ENCODE data around the gene FEN1.

- no peak for TF ChIP-seq MAX (IDR thresholded peaks at IDR 0.05)
- no peak for TF ChIP-seq EZH2 (IDR thresholded peaks at IDR 0.05)
- TF ChIP-seq ELF1 (IDR thresholded peaks at IDR 0.05; ENCODE audit: borderline replicate concordance, low read depth) = no peak
- no peak for TF ChIP-seq EZH2phosphoT487 (IDR thresholded peaks at IDR 0.05; ENCODE audit: borderline replicate concordance)
- TF ChIP-seq ATF3 (IDR thresholded peaks at IDR 0.05) = no peak
- no peak for TF ChIP-seq CTCF (IDR thresholded peaks at IDR 0.05 in 2 of 3, conservative IDR thresholded peaks at IDR 0.05 in 1 of 3; ENCODE audit: borderline replicate concordance in 1 of 3, insufficient read depth in 1 of 3, low read depth in 2 of 3, low read length in 2 of 3)
- no peak for TF ChIP-seq SIN3A (IDR thresholded peaks at IDR 0.05; ENCODE audit: low read depth)
- TF ChIP-seq YY1 (IDR thresholded peaks at IDR 0.05; ENCODE audit: extremely low read depth, insufficient replicate concordance, low read depth, low read length) = no peak
- TF ChIP-seq JUND (IDR thresholded peaks at IDR 0.05) = no peak
- no peak for TF ChIP-seq FOSL1 (IDR thresholded peaks at IDR 0.05; ENCODE audit: low read depth)
- no peak for TF ChIP-seq POLR2AphosphoS5 (IDR thresholded peaks at IDR 0.05; ENCODE audit: low read depth, low read length)
- TF ChIP-seq TCF7L2 (IDR thresholded peaks at IDR 0.05; ENCODE audit: borderline replicate concordance, extremely low read depth, insufficient read depth, insufficient read length) = no peak
Measured at GRCh38 chr11:61761440-61762222, 31.1 kb upstream of the FEN1 start.

All from HCT116 (cell line).